ENCODE results near the gene CCDC85C.

The CCDC85C gene

DNA sequence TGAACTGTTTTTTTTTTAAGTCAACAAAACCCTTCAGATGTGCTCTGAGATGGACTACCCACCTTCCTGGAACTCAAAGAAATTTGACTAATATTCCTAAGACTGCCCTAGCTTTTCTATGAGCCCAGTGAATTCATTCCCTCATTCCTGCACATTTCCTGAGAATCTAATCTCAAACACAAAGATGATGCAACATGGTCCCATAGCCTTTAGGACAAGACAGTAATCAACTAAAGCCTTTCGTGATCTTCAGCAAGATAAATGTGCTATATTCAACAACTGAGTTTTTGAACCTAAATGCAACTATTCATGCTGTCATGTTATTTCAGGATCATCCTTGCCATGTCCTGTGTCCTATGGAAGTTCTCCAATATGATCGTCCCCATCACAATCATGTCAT lies 128.3 kb downstream of the CCDC85C start:
- no peak for DNase-seq (ENCODE audit: low read depth in 2 of 2)

DNA sequence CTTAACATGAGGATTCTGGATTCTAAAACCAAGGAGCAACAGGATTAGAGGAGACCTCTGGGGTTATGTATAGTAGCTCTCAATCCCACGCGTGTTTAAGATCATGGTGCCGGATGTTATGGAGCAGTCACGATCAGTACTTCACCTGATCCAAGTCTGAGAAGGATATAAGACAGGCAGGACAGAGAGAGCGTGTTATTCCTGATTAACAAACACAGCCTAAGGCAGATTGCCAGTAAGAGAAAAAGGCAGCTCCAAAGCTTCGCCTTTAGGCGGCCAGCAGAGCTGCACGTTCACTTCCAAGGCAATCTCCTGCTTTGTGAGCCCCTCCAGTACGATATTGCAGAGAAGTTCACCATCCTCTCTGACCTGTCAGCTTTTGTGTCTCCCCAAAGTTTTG lies 128.8 kb downstream of the CCDC85C start:
- no peak for DNase-seq (ENCODE audit: low read depth in 2 of 2)

- DNase-seq (ENCODE audit: low read depth in 2 of 2), result no peak
Measured at GRCh38 chr14:99473458-99473857, 130.5 kb downstream of the CCDC85C start.

- no peak for DNase-seq (ENCODE audit: low read depth in 2 of 2)
Measured at GRCh38 chr14:99472937-99473336, 131.1 kb downstream of the CCDC85C start.

DNA sequence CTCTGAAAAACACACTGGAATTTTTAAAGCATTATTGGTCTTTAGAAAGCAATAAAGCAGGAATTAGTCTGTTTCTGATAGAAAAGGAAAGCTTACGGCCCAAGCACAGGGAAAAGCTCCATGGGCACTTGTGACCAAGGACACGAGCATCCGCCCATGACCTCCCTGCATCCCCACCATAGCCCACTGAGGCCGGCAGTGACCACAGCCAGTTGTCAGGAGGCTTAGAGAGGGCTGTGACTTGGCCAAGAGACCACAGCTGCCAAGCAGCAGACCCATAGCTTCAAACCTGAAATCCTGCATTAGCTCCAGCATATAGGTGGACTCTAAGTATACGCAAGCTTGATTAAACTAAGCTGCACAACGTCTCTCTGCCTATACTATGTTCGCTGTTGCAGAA lies 132.3 kb downstream of the CCDC85C start:
- DNase-seq (ENCODE audit: low read depth in 2 of 2), result no peak

DNA sequence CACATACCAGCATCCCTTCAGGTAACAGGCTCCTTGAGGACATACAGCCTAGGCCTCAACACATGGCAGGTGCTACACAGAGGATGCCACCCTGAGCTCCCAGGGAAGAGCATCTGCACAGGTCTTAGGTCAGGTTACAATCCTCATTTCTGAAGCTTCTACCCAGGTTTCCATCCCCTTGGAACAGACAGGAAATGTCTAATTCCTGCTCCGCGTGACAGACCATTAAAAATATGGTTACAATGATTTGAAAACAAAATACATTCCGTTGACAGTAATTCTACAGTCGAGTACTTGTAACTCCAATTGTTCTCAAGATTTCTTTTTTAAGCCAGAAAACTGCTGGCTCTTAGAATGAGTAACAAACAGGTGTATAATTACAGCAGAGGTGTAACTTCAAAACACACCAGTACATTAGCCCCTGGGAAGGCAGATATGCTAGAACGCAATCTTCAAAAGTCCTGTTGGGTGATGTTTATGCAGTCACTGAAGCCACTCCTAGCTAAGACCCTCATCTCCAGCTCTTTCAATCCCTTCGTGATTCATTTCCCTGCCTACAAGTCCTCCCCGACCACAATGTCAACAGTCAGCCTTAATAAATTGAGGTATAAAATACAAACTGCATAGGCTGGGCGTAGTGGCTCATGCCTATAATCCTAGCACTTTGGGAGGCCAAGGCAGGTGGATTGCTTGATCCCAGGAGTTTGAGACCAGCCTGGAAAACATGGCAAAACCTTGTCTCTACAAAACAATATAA lies 135.0 kb downstream of the CCDC85C start:
- no peak for DNase-seq (ENCODE audit: low read depth in 2 of 2)

GRCh38 chr14:99468081-99468480 lies 135.9 kb downstream of the CCDC85C start:
- no peak for DNase-seq (ENCODE audit: low read depth in 2 of 2)

DNA sequence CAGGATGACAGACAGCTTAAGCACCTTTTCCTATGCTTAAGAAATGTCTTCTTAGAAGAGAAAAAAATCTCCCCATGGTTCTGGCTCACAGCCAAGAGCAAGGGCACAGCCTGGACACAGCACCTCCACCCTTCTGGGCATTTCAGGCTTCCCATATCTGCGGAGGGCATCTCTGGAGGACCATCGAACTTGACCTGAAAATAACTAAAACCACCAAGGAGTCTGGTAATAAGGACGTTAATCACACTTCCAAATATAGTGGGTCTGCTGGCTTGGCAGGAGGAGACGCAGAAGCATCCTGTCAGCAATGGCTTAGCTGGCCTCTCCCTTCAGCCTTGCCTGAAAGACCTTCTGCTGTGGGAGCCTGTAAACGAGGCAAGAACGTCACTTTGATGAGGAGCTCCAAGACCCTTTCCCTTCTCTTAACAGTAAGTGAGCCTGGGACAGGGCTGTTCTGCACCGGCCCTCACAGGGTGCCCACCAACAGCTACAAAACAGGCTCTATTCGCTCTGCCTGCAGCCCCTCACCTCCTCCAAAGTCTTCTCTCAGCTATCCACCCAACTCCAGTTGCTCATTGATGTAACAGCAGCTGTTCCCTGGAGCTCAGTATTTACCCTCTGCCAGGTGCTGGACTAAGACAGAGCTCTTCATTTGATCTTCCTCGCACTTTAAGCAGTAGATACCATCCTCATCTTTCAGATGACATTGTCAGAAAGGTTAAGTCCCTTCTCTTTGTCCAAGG lies 136.5 kb downstream of the CCDC85C start:
- DNase-seq (ENCODE audit: low read depth in 2 of 2), result no peak

- no peak for DNase-seq (ENCODE audit: low read depth in 2 of 2)
Measured at GRCh38 chr14:99466758-99467157, 137.2 kb downstream of the CCDC85C start.

- no peak for DNase-seq (ENCODE audit: low read depth in 2 of 2)
Measured at GRCh38 chr14:99465288-99465687, 138.7 kb downstream of the CCDC85C start.

DNA sequence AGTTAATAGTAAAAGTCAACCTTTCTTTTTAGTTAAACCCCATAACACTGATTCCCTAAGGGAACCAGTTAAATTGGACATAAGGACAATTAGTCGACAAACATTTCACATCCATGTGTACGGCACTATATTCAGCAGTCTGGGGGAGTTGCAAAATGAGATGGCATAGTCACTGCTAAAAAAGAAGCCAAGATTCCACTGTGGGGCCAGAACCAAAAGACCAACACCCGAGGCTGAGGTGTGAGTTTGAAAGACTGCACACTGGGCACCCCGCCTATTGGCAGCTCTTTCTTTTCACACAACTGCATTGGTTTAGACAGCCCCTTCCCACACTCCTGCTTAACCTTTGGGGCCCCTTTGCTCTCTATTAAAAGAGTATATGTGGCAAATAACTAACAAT lies 140.0 kb downstream of the CCDC85C start:
- DNase-seq (ENCODE audit: low read depth in 2 of 2), result no peak

GRCh38 chr14:99462210-99462609 lies 141.8 kb downstream of the CCDC85C start:
- DNase-seq (ENCODE audit: low read depth in 2 of 2), result no peak

GRCh38 chr14:99461411-99462085 lies 142.5 kb downstream of the CCDC85C start:
- DNase-seq (ENCODE audit: low read depth in 2 of 2), result no peak

DNA sequence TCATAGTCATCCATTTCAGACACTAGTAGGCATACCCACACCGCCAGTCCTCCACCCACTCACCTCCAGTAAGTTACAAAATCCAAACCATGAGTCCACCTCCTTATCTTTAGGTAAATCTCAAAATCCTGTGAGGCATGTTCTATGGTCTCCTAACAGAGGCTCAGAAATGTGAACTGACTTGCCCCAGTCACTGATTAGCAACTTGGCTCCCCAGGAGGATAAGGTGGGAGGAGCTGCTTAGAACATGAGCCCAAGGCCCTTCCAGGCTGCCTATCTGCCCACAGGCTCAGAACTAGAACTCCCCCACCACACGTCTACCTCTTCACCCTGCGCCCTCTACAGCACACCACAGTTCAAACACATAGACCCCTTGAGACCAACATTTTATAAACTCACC lies 143.2 kb downstream of the CCDC85C start:
- DNase-seq (ENCODE audit: low read depth in 2 of 2), result no peak

GRCh38 chr14:99459481-99460100 lies 144.4 kb downstream of the CCDC85C start:
- no peak for DNase-seq (ENCODE audit: low read depth in 2 of 2)

- DNase-seq (ENCODE audit: low read depth in 2 of 2), result no peak
Measured at GRCh38 chr14:99454246-99454645, 149.8 kb downstream of the CCDC85C start.

DNA sequence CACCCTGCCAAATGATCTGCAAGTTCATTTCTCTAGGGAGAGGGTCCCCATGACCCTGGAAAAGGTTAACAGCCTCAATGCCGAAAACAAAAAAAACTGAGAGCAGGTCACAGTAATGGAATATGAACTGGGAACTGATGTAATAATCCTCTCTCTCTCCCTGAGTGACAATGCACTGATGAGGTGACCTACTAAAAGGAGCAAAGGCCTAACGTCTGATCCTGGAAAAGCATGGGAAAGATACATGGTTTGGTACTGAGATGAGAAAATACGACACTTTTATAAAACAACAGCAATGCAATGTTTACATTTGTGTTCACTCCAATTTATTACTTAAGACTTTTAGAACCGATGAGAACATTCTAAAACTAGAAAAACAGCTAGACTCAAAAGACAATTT lies 151.0 kb downstream of the CCDC85C start:
- DNase-seq (ENCODE audit: low read depth in 2 of 2), result no peak

GRCh38 chr14:99451234-99451633 lies 152.8 kb downstream of the CCDC85C start:
- no peak for DNase-seq (ENCODE audit: low read depth in 2 of 2)

DNA sequence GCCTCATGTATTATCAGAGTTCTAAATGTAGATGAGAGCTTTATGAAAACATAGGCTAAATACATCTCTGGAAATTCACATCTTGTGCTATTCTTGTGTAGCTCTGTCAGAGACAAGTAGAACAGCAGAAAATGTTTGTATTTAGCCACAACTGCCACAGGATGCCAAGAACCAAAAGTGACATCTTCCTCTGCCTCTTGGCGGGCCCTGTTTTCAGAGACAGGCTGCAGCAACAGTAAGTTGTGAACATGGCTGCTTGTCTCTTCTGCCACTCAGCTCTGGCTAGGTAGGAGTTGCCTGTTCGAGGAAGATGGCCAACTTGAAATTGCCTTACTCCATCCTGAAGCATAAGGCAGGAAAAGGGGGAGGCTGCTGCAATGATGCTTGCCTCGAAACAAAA lies 153.7 kb downstream of the CCDC85C start:
- DNase-seq (ENCODE audit: low read depth in 2 of 2), result no peak

Measured in stimulated activated CD8-positive, alpha-beta memory T cell treated with anti-CD3 and anti-CD28 coated beads, Interleukin-15, amount 100 ng/mL, for 4 hours (primary cell).